ENCODE data around the gene MYCN.

Gene MYCN

GRCh38 chr2:15932394-15933183 is 7.8 kb upstream of the MYCN start:
- no peak for DNase-seq

DNA sequence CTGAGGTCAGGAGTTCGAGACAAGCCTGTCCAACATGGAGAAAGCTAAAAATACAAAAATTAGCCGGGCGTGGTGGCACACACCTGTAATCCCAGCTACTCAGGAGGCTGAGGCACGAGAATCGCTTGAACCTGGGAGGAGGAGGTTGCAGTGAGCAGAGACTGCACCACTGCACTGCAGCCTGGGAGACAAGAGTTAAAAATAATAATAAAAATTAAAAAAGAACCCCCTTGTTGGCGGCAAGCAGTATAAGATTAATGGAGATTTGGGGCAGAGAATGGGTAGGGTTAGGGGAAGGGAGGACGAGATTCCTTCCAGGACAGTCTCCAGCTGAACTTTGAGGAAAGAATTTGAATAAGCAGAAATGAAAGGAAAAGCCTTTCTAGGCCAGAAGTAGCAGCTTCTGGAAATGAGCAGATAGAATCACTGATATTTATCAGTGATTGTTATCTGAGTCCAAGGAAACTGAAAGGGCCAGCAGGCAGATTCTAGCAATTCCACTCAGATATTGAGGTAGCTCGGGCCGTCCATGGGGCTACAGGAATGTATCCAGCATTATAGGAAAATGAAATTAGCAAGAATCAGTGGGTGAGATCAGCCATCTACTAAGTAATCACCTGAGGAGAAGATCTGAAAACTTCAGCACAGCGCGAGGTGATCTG is 7.0 kb upstream of the MYCN start:
- DNase-seq = no peak

GRCh38 chr2:15934291-15934945 is 5.9 kb upstream of the MYCN start:
- DNase-seq = no peak

GRCh38 chr2:15935189-15935588 is 5.2 kb upstream of the MYCN start:
- no peak for DNase-seq

DNA sequence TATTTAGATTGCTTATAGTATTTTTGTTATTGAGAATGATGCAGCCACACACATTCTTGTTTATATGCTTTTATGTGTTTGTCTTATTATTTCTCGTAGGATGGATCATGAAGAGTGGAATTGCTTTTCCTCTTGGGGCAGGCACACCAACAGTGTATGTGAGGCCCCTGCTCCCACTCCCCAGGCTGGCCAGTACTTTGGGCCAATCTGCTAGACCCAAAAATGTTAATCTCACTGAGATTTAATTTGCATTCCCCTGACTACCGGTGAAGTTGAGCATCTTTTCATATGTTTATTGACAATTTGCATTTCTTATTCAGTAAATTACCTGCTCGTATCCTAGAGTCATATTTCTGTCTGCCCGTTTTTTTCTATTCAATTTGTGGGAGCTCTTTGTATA is 4.7 kb upstream of the MYCN start:
- DNase-seq = no peak

GRCh38 chr2:15936277-15937104 is 3.9 kb upstream of the MYCN start:
- DNase-seq = no peak

- DNase-seq = no peak
Measured at GRCh38 chr2:15937105-15937881, 3.1 kb upstream of the MYCN start.

- no peak for DNase-seq
Measured at GRCh38 chr2:15937882-15938802, 2.2 kb upstream of the MYCN start.

- no peak for DNase-seq
Measured at GRCh38 chr2:15938803-15939555, 1.4 kb upstream of the MYCN start.

DNA sequence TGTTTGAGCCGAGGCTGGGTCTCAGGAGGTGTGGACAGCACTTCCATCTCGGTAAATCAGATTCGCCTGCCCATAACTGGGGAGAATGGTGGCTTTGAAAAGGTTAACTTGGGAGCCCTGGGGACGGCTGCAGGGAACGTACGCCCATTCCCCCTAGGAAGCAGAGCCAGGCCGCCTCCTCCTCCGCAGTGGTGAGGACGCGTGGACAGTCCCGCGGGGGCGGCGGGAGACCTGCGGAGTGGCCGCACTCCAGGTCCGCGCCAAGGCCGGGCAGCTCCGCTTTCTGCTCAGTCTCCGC is 845 bp upstream of the MYCN start:
- DNase-seq = no peak

- no peak for DNase-seq
Measured at GRCh38 chr2:15940661-15941480, 521 bp downstream of the MYCN start.

GRCh38 chr2:15941481-15941850 is 1.1 kb downstream of the MYCN start:
- DNase-seq = no peak

- DNase-seq = no peak
Measured at GRCh38 chr2:15941871-15942710, 1.7 kb downstream of the MYCN start.

GRCh38 chr2:15942711-15943345 is 2.5 kb downstream of the MYCN start:
- no peak for DNase-seq

GRCh38 chr2:15943378-15944280 is 3.3 kb downstream of the MYCN start:
- no peak for DNase-seq

GRCh38 chr2:15944325-15945017 is 4.1 kb downstream of the MYCN start:
- DNase-seq = no peak
